DOHH2 (cell line): ENCODE data around the gene USF2.

ENCODE experiments used
- EZH2phosphoT487 ChIP-seq: fragments of 200-600 bp; sonication (generic); IDR thresholded peaks from 2 replicates; pipeline ENCODE4 v1.6.1; 2017; ENCODE audit warnings: borderline replicate concordance, mild to moderate bottlenecking, antibody characterized with exemption, low read length, moderate library complexity, mixed read lengths
- TF ChIP-seq, protein P1 (sequence below): fragments of 200-600 bp; sonication (generic); IDR thresholded peaks from one replicate; pipeline ENCODE4 v1.5.1; 2014; ENCODE audit warnings: antibody characterized with exemption, mild to moderate bottlenecking, low read depth, low read length; ENCODE audit not compliant: poor library complexity, severe bottlenecking

GRCh38 chr19:35253316-35254286 lies 15.2 kb upstream of the USF2 start:
- TF ChIP-seq, protein P1, sequence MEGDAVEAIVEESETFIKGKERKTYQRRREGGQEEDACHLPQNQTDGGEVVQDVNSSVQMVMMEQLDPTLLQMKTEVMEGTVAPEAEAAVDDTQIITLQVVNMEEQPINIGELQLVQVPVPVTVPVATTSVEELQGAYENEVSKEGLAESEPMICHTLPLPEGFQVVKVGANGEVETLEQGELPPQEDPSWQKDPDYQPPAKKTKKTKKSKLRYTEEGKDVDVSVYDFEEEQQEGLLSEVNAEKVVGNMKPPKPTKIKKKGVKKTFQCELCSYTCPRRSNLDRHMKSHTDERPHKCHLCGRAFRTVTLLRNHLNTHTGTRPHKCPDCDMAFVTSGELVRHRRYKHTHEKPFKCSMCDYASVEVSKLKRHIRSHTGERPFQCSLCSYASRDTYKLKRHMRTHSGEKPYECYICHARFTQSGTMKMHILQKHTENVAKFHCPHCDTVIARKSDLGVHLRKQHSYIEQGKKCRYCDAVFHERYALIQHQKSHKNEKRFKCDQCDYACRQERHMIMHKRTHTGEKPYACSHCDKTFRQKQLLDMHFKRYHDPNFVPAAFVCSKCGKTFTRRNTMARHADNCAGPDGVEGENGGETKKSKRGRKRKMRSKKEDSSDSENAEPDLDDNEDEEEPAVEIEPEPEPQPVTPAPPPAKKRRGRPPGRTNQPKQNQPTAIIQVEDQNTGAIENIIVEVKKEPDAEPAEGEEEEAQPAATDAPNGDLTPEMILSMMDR, result no peak
- TF ChIP-seq EZH2phosphoT487, result no peak
